HepG2 (cell line): Measurements from ENCODE around the gene ETV3L. TPM values are rescaled to one million over a fixed set of nuclear protein-coding genes. Genes with fewer than 3 reads are reported as not detected.

Experiments used
- ATAC-seq: fragments of 200-7000 bp; cut with Tn5 transposase; 3 replicates; pipeline ENCODE4 v1.9.1; 2020; ENCODE audit warnings: mild to moderate bottlenecking, moderate library complexity
- BruUV-seq: library from RNA; stranded (reverse); fragments of 400-500 nt; replicated peaks from 2 replicates; lab custom pipeline; 2021; lab: Mats Ljungman, UMichigan
- CTCF ChIA-PET: fragments of 300-600 bp; formaldehyde crosslinking; extraction: SDS; loops from one replicate; lab custom pipeline; 2021; ENCODE audit warnings: low total read pairs, inconsistent platforms, low intra/inter-chr PET ratio; lab: Yijun Ruan, JAX
- POLR2A ChIA-PET: fragments of 350-600 bp; sonication (Branson Sonifier 250); formaldehyde crosslinking; loops from one replicate; lab custom pipeline; 2020; ENCODE audit warnings: antibody characterized with exemption, inconsistent platforms; lab: Yijun Ruan, JAX
- DNase-seq: peaks from one replicate; pipeline ENCODE4 v3.0.0-alpha.2; 2015; ENCODE audit warnings: low spot score
- FAIRE-seq: peaks from 3 replicates; lab custom pipeline; 2011; peaks lifted over from hg19 to GRCh38; lab: Jason Lieb, UNC
- H2AFZ ChIP-seq: one replicate; pipeline ENCODE4 v1.6.1; 2011; ENCODE audit warnings: low read length, inconsistent platforms
- H3K27ac ChIP-seq: fragments of 300-600 bp; 3 replicates; pipeline ENCODE4 v1.8.0; 2011; ENCODE audit warnings: mixed run types, mild to moderate bottlenecking, mixed read lengths, low read length, inconsistent platforms; ENCODE audit not compliant: insufficient read depth; ENCODE audit errors: extremely low read length
- H3K27me3 ChIP-seq, 2 experiments: fragments of 200-600 bp in 1 of 2; 2 replicates in 1 of 2; 3 replicates in 1 of 2; pipeline versions ENCODE4 v1.6.0 to v1.8.0; 2011; ENCODE audit warnings: low read length in 2 of 2, mild to moderate bottlenecking in 2 of 2, moderate library complexity in 2 of 2, inconsistent platforms in 1 of 2; ENCODE audit not compliant: insufficient read depth in 2 of 2, control insufficient read depth in 1 of 2
- H3K36me3 ChIP-seq, 2 experiments: fragments of 200-600 bp in 1 of 2; replicated peaks in 1 of 2; 2 replicates in 1 of 2; 3 replicates in 1 of 2; pipeline versions ENCODE4 v1.5.1 to v1.8.0; 2011; ENCODE audit warnings: low read length in 2 of 2, inconsistent platforms in 1 of 2; ENCODE audit not compliant: insufficient read depth in 2 of 2, control insufficient read depth in 1 of 2
- H3K4me1 ChIP-seq: 2 replicates; pipeline ENCODE4 v1.5.1; 2012; ENCODE audit warnings: low read length, inconsistent platforms; ENCODE audit not compliant: insufficient read depth
- H3K4me2 ChIP-seq: 2 replicates; pipeline ENCODE4 v1.6.0; 2011; ENCODE audit warnings: low read depth, low read length, inconsistent platforms
- H3K4me3 ChIP-seq, 3 experiments: fragments of 200-600 bp in 1 of 3; sonication (generic), shearing (Covaris generic) in 1 of 3; replicated peaks in 1 of 3; 2 replicates each; pipeline ENCODE4 v1.5.1; 2011 to 2016; ENCODE audit warnings: low read length in 3 of 3, inconsistent platforms in 2 of 3, low read depth in 2 of 3, mild to moderate bottlenecking in 2 of 3, control low read depth in 1 of 3, mixed read lengths in 1 of 3; ENCODE audit not compliant: insufficient read depth in 1 of 3
- H3K79me2 ChIP-seq: one replicate; pipeline ENCODE4 v1.6.1; 2011; ENCODE audit warnings: low read length, inconsistent platforms; ENCODE audit not compliant: insufficient read depth
- H3K9ac ChIP-seq: 2 replicates; pipeline ENCODE4 v1.6.0; 2011; ENCODE audit warnings: mild to moderate bottlenecking, low read depth, low read length, inconsistent platforms; ENCODE audit not compliant: insufficient read depth
- H3K9me3 ChIP-seq: 2 replicates; pipeline ENCODE4 v1.5.1; 2012; ENCODE audit warnings: mild to moderate bottlenecking, low read length
- H4K20me1 ChIP-seq: 2 replicates; pipeline ENCODE4 v1.6.0; 2011; ENCODE audit warnings: inconsistent platforms, mild to moderate bottlenecking, low read length, moderate library complexity; ENCODE audit not compliant: insufficient read depth
- ARID2 ChIP-seq: sonication (generic); formaldehyde crosslinking; IDR thresholded peaks from 2 replicates; pipeline ENCODE4 v1.8.1; 2022; ENCODE audit warnings: mild to moderate bottlenecking, missing genetic modification reagents, borderline replicate concordance
- HNRNPH1 ChIP-seq: fragments of 200-400 bp; formaldehyde crosslinking; optimal IDR thresholded peaks from 2 replicates; pipeline ENCODE3; 2017; ENCODE audit warnings: mild to moderate bottlenecking, low read depth, low read length
- IKZF4 ChIP-seq: sonication (generic); formaldehyde crosslinking; IDR thresholded peaks from 2 replicates; pipeline ENCODE4 v1.5.1; 2020; ENCODE audit warnings: borderline replicate concordance, mild to moderate bottlenecking, low read depth, missing genetic modification reagents; ENCODE audit errors: not compliant biosample characterization
- MED8 ChIP-seq: sonication (generic); formaldehyde crosslinking; IDR thresholded peaks from 2 replicates; pipeline ENCODE4 v1.8.1; 2023; ENCODE audit warnings: mild to moderate bottlenecking, missing genetic modification reagents; ENCODE audit not compliant: insufficient replicate concordance
- PHF5A ChIP-seq: IDR thresholded peaks from one replicate; pipeline ENCODE4 v1.6.1; 2018; ENCODE audit warnings: low read depth, missing genetic modification reagents; ENCODE audit not compliant: unreplicated experiment
- POLR2A ChIP-seq, 2 experiments: IDR thresholded peaks; 2 replicates each; pipeline ENCODE4 v1.6.1; 2011; ENCODE audit warnings: low read depth in 2 of 2, low read length in 2 of 2, mild to moderate bottlenecking in 1 of 2, moderate library complexity in 1 of 2; ENCODE audit not compliant: insufficient read depth in 1 of 2
- SSRP1 ChIP-seq: IDR thresholded peaks from 2 replicates; pipeline ENCODE4 v1.6.1; 2016; ENCODE audit warnings: control low read depth
- TAF1 ChIP-seq: sonication (generic); formaldehyde crosslinking; IDR thresholded peaks from 2 replicates; pipeline ENCODE4 v1.4.0; 2020; ENCODE audit warnings: missing genetic modification reagents
- TBX3 ChIP-seq: fragments of 450-650 bp; IDR thresholded peaks from 2 replicates; pipeline ENCODE4 v1.6.1; 2017; ENCODE audit warnings: antibody characterized with exemption, mild to moderate bottlenecking, inconsistent platforms, borderline replicate concordance
- U2AF1 ChIP-seq: fragments of 200-400 bp; formaldehyde crosslinking; optimal IDR thresholded peaks from 2 replicates; pipeline ENCODE3; 2017; ENCODE audit warnings: mild to moderate bottlenecking, low read depth, low read length
- ZBTB8A ChIP-seq: sonication (generic); formaldehyde crosslinking; IDR thresholded peaks from 2 replicates; pipeline ENCODE4 v1.4.0; 2020; ENCODE audit warnings: mild to moderate bottlenecking, low read depth, missing genetic modification reagents, borderline replicate concordance
- ZFP1 ChIP-seq: IDR thresholded peaks from 2 replicates; pipeline ENCODE4 v1.6.1; 2016
- ZFP37 ChIP-seq: sonication (generic); formaldehyde crosslinking; IDR thresholded peaks from 2 replicates; pipeline ENCODE4 v1.4.0; 2020; ENCODE audit warnings: missing genetic modification reagents, borderline replicate concordance
- ZMYM2 ChIP-seq: sonication (generic); formaldehyde crosslinking; IDR thresholded peaks from 2 replicates; pipeline ENCODE4 v1.8.0; 2022; ENCODE audit warnings: mild to moderate bottlenecking, missing genetic modification reagents
- ZNF674 ChIP-seq: sonication (generic); formaldehyde crosslinking; IDR thresholded peaks from 2 replicates; pipeline ENCODE4 v1.5.0; 2020; ENCODE audit warnings: low read depth, mild to moderate bottlenecking, missing genetic modification reagents
- WGBS: methylation state at CpG from one replicate; pipeline ENCODE4 v1.1.6; 2017; ENCODE audit warnings: low lambda C conversion rate; 5-methylcytosine and 5-hydroxymethylcytosine counted together
- in situ Hi-C: cut with HindIII; loops from 2 replicates; pipeline ENCODE4 v1.10.0; 2017; ENCODE audit warnings: low pct_unique_long_range_greater_than_20kb; ENCODE audit not compliant: extremely low pct_ligation_motif_present
- intact Hi-C: fragments of 100-400 bp; cut with micrococcal nuclease; formaldehyde crosslinking; loops from one replicate; pipeline ENCODE4 v1.10.0; 2022; ENCODE audit not compliant: unreplicated experiment
- polyA plus RNA-seq, 8 experiments: library from polyadenylated mRNA; depleted of rRNA in 3 of 8; stranded (reverse) in 7 of 8; unstranded in 1 of 8; fragments of >200 nt; fragmentation: Illumina TruSeq in 4 of 8; extraction: Trizol in 4 of 8; gene quantifications; 2 replicates each; pipeline versions ENCODE4 v1.2.1 to v1.2.3, GENCODE V29; 2011 to 2016; ENCODE audit warnings: low read depth in 4 of 8, missing spikeins in 1 of 8, mixed read lengths in 1 of 8; ENCODE audit not compliant: insufficient read depth in 1 of 8
- total RNA-seq, 5 experiments: library from RNA; depleted of rRNA; stranded (reverse); fragments of >200 nt; fragmentation: Illumina TruSeq; extraction: Trizol; gene quantifications; 2 replicates each; pipeline ENCODE4 v1.2.3, GENCODE V29; 2016; ENCODE audit warnings: low read depth in 1 of 5
- TF ChIP-seq, protein P1 (sequence below): sonication (generic); formaldehyde crosslinking; IDR thresholded peaks from 2 replicates; pipeline ENCODE4 v1.8.0; 2022; ENCODE audit warnings: low read depth, missing genetic modification reagents
- TF ChIP-seq, protein P2 (sequence below): IDR thresholded peaks from 2 replicates; pipeline ENCODE4 v1.6.1; 2016; ENCODE audit warnings: missing compliant biosample characterization, missing genetic modification reagents, borderline replicate concordance

The ETV3L gene
- total and polyA plus RNA-seq, 2 of the 13 experiments (the other 11 are each of a cell fraction or from before 2014, with no cell fraction given), result not detected

DNA sequence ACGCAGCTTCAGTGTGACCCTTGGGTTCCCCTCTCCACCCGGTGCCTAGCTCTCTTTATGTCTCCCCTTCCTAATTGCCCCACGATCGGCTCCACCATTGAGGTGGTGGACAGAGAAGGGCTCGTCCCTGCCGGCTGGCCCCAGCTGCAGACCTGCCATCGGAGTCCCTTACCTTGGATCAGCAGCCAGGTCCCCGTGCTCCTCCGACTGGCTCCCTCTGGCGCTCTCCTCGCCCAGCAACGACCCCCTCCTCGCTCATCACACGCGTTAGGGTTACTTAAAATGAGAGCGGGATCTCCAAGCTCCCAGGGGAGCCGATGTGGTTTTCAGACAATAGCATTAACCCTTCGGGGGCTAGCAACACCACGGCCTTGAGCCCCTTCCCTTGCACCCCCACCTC lies 8.1 kb upstream of the ETV3L start:
- no peak for DNase-seq
- POLR2A ChIA-PET, result no interaction called here
- FAIRE-seq, result no peak
- Histone ChIP-seq H3K9me3 (no peaks in the 10 kb centered on the region), H4K20me1 (no peaks in the 10 kb centered on the region), H3K36me3 (no peaks in the 10 kb centered on the region), H3K4me1 (no peaks in the 10 kb centered on the region), H3K4me3 (no peak overlapping the region), H3K27me3 (peaks cover 16 to 70% of the 10 kb centered on the region in 2 experiments; a peak in 4 of 5 replicates), H3K27ac (no peak overlapping the region), H2AFZ (no peak overlapping the region), H3K9ac (no peak overlapping the region), H3K4me2 (no peak overlapping the region), H3K79me2 (no peaks in the 10 kb centered on the region)
- WGBS, result 39% methylated on average over 16 of the region's 19 CpGs
- no peak for ATAC-seq
- CTCF ChIA-PET, result no interaction called here
- TF ChIP-seq ZBTB8A (no peak), ZFP1 (CRISPR knock-in tag) (no peak), ZNF674 (CRISPR knock-in tag) (no peak), ZMYM2 (CRISPR knock-in tag) (no peak), MED8 (CRISPR knock-in tag) (no peak), POLR2A (IDR thresholded peaks at IDR 0.05; ENCODE audit: insufficient read depth in 1 of 2, low read depth in 2 of 2, low read length in 2 of 2) (no peak), IKZF4 (no peak), SSRP1 (CRISPR knock-in tag) (no peak), ARID2 (no peak), TBX3 (no peak), U2AF1 (no peak), HNRNPH1 (no peak), PHF5A (no peak), TAF1 (CRISPR knock-in tag) (no peak), ZFP37 (CRISPR knock-in tag) (no peak)
- TF ChIP-seq, protein P1, sequence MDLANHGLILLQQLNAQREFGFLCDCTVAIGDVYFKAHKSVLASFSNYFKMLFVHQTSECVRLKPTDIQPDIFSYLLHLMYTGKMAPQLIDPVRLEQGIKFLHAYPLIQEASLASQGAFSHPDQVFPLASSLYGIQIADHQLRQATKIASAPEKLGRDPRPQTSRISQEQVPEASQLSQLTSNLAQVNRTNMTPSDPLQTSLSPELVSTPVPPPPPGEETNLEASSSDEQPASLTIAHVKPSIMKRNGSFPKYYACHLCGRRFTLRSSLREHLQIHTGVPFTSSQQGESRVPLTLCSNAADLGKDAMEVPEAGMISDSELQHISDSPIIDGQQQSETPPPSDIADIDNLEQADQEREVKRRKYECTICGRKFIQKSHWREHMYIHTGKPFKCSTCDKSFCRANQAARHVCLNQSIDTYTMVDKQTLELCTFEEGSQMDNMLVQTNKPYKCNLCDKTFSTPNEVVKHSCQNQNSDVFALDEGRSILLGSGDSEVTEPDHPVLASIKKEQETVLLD (CRISPR knock-in tag), result no peak
- TF ChIP-seq, protein P2, sequence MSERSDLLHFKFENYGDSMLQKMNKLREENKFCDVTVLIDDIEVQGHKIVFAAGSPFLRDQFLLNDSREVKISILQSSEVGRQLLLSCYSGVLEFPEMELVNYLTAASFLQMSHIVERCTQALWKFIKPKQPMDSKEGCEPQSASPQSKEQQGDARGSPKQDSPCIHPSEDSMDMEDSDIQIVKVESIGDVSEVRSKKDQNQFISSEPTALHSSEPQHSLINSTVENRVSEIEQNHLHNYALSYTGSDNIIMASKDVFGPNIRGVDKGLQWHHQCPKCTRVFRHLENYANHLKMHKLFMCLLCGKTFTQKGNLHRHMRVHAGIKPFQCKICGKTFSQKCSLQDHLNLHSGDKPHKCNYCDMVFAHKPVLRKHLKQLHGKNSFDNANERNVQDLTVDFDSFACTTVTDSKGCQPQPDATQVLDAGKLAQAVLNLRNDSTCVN (CRISPR knock-in tag), result no peak
- intact Hi-C loops, result no loop called here
- in situ Hi-C loops, result no loop called here
- BruUV-seq, result no TSS peak
